SH-SY5Y (cell line): Measurements from ENCODE around the gene CORT.

Experiments used
- GATA2 ChIP-seq: IDR thresholded peaks from 2 replicates; pipeline ENCODE4 v1.6.1; 2011; ENCODE audit warnings: mild to moderate bottlenecking, low read depth, low read length
- GATA3 ChIP-seq: IDR thresholded peaks from 2 replicates; pipeline ENCODE4 v1.6.1; 2011; ENCODE audit warnings: low read depth, mild to moderate bottlenecking, low read length, moderate library complexity

- TF ChIP-seq GATA2 (no peak), GATA3 (no peak)
Observed at GRCh38 chr1:10494418-10494753, 44.6 kb downstream of the CORT start.
